Adrenal gland (tissue), 5 donors: ENCODE results near the gene PLEKHN1.

Experiments used
- CTCF ChIP-seq, 6 experiments: fragments of 450-650 bp in 4 of 6; fragments of 200-600 bp in 2 of 6; sonication (generic) in 1 of 6; IDR thresholded peaks; 1 replicate in 5 of 6; 2 replicates in 1 of 6; pipeline versions ENCODE4 v1.5.1 to v1.8.0; 2016 to 2021; ENCODE audit warnings: antibody characterized with exemption in 6 of 6, mild to moderate bottlenecking in 2 of 6, moderate library complexity in 1 of 6
- POLR2A ChIP-seq, 2 donors: fragments of 450-650 bp; IDR thresholded peaks; one replicate each; pipeline ENCODE4 v1.6.1; 2017; ENCODE audit warnings: antibody characterized with exemption in 2 of 2, mild to moderate bottlenecking in 2 of 2, moderate library complexity in 1 of 2
- donor health status: DM: no; HTN: no; CAD: no.

DNA sequence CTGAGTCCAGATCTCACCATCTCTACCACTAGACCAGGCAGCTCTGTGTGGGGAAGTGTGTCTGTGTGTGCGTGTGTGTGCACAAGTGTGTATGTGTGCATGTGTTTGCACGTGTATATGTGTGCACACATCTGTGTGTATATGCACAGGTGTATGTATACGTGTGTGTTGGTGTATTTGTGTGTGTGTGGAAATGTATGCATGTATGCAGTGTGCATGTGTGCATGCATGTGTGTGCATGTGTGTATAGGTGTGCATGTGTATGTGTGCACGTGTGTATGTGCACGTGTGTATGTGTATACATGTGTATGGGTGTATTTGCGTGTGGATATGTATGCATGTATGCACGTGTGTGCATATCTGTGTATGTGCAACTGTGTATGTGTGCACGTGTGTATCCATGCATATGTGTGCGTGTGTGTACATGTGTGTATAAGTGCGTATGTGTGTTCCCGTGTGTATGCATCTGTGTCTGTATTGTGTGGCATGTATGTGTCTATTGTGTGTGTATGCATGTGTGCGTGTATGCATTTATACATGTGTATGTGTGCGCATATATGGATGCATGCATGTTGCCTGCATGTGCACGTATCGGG, 3.1 kb downstream of the PLEKHN1 start:
- TF ChIP-seq CTCF (IDR thresholded peaks at IDR 0.05) (no peak), POLR2A (IDR thresholded peaks at IDR 0.05) (no peak)
